H9 (cell line): ENCODE measurements around the gene OR52K1. TPM values are rescaled to one million over a fixed set of nuclear protein-coding genes. Genes with fewer than 3 reads are reported as not detected.

Source experiments
- DNase-seq: peaks from one replicate; pipeline ENCODE4 v3.0.0-alpha.2; 2017
- H2AFZ ChIP-seq: one replicate; pipeline ENCODE4 v1.6.1; 2013; ENCODE audit warnings: mild to moderate bottlenecking, low read length, control low read depth, moderate library complexity
- H2AK5ac ChIP-seq: 2 replicates; pipeline ENCODE4 v1.6.1; 2013; ENCODE audit warnings: low read length, control low read depth, mixed read lengths; ENCODE audit not compliant: insufficient read length
- H2BK120ac ChIP-seq: one replicate; pipeline ENCODE4 v1.6.1; 2013; ENCODE audit warnings: low read depth, mild to moderate bottlenecking, low read length, control low read depth, inconsistent platforms; ENCODE audit not compliant: poor library complexity, severe bottlenecking
- H2BK12ac ChIP-seq: 2 replicates; pipeline ENCODE4 v1.6.1; 2013; ENCODE audit warnings: low read length, control low read depth, mixed read lengths, low read depth; ENCODE audit not compliant: insufficient read length
- H2BK15ac ChIP-seq: 2 replicates; pipeline ENCODE4 v1.6.1; 2013; ENCODE audit warnings: low read depth, low read length, control low read depth
- H2BK20ac ChIP-seq: one replicate; pipeline ENCODE4 v1.6.1; 2013; ENCODE audit warnings: low read depth, mild to moderate bottlenecking, low read length, control low read depth, inconsistent platforms; ENCODE audit not compliant: poor library complexity, severe bottlenecking
- H2BK5ac ChIP-seq: 2 replicates; pipeline ENCODE4 v1.6.1; 2013; ENCODE audit warnings: low read length, control low read depth, mixed read lengths; ENCODE audit not compliant: insufficient read length
- H3K14ac ChIP-seq: 2 replicates; pipeline ENCODE4 v1.6.1; 2013; ENCODE audit warnings: low read length, control low read depth; ENCODE audit not compliant: insufficient read depth
- H3K18ac ChIP-seq: 2 replicates; pipeline ENCODE4 v1.6.1; 2013; ENCODE audit warnings: low read depth, mild to moderate bottlenecking, mixed read lengths, low read length, control low read depth; ENCODE audit not compliant: insufficient read length
- H3K23ac ChIP-seq: 2 replicates; pipeline ENCODE4 v1.6.1; 2013; ENCODE audit warnings: low read length, control low read depth, mixed read lengths, low read depth; ENCODE audit not compliant: insufficient read length
- H3K23me2 ChIP-seq: 2 replicates; pipeline ENCODE4 v1.6.1; 2013; ENCODE audit warnings: low read depth, mild to moderate bottlenecking, mixed read lengths, low read length, control low read depth; ENCODE audit not compliant: insufficient read length, poor library complexity, severe bottlenecking
- H3K27ac ChIP-seq: 2 replicates; pipeline ENCODE4 v1.5.1; 2013; ENCODE audit warnings: low read length, control low read depth, mixed read lengths, low read depth; ENCODE audit not compliant: insufficient read length
- H3K27me3 ChIP-seq: 2 replicates; pipeline ENCODE4 v1.6.1; 2013; ENCODE audit warnings: low read length, control low read depth, inconsistent platforms; ENCODE audit not compliant: insufficient read depth
- H3K4ac ChIP-seq: 2 replicates; pipeline ENCODE4 v1.6.1; 2013; ENCODE audit warnings: low read depth, mild to moderate bottlenecking, control low read depth, inconsistent platforms, low read length, moderate library complexity
- H3K4me1 ChIP-seq: 2 replicates; pipeline ENCODE4 v1.6.1; 2013; ENCODE audit warnings: low read length, control low read depth, inconsistent platforms; ENCODE audit not compliant: insufficient read depth
- H3K4me2 ChIP-seq: 2 replicates; pipeline ENCODE4 v1.6.1; 2013; ENCODE audit warnings: low read length, control low read depth, mixed read lengths; ENCODE audit not compliant: insufficient read length, insufficient read depth
- H3K56ac ChIP-seq: 2 replicates; pipeline ENCODE4 v1.6.1; 2013; ENCODE audit warnings: low read depth, mild to moderate bottlenecking, mixed read lengths, low read length, control low read depth; ENCODE audit not compliant: insufficient read length
- H3K79me1 ChIP-seq: 2 replicates; pipeline ENCODE4 v1.6.1; 2013; ENCODE audit warnings: low read depth, mild to moderate bottlenecking, moderate library complexity, low read length, control low read depth, inconsistent platforms; ENCODE audit not compliant: insufficient read depth, poor library complexity, severe bottlenecking
- H3K79me2 ChIP-seq: 2 replicates; pipeline ENCODE4 v1.6.1; 2013; ENCODE audit warnings: low read length, control low read depth, inconsistent platforms; ENCODE audit not compliant: insufficient read depth
- H3K9ac ChIP-seq: 2 replicates; pipeline ENCODE4 v1.6.1; 2013; ENCODE audit warnings: low read length, control low read depth, mixed read lengths; ENCODE audit not compliant: insufficient read length; ENCODE audit errors: extremely low read depth
- H3K9me3 ChIP-seq: one replicate; pipeline ENCODE4 v1.6.1; 2013; ENCODE audit warnings: low read depth, low read length, inconsistent platforms; ENCODE audit not compliant: control insufficient read depth
- H3T11ph ChIP-seq: one replicate; pipeline ENCODE4 v1.6.1; 2013; ENCODE audit warnings: mild to moderate bottlenecking, low read length, control low read depth, inconsistent platforms
- H4K20me1 ChIP-seq: one replicate; pipeline ENCODE4 v1.6.1; 2013; ENCODE audit not compliant: control insufficient read depth, insufficient read length, insufficient read depth
- H4K5ac ChIP-seq: 2 replicates; pipeline ENCODE4 v1.6.1; 2013; ENCODE audit warnings: low read depth, mild to moderate bottlenecking, mixed read lengths, low read length, control low read depth; ENCODE audit not compliant: insufficient read length
- H4K8ac ChIP-seq: replicated peaks from 2 replicates; pipeline ENCODE4 v1.6.1; 2013; ENCODE audit warnings: low read length, control low read depth, mixed read lengths, low read depth; ENCODE audit not compliant: insufficient read length
- H4K91ac ChIP-seq: 2 replicates; pipeline ENCODE4 v1.6.1; 2013; ENCODE audit warnings: low read depth, mild to moderate bottlenecking, moderate library complexity, mixed read lengths, low read length, control low read depth; ENCODE audit not compliant: insufficient read length
- H3K27ac Mint-ChIP-seq, 3 experiments: 2 replicates in 2 of 3; 3 replicates in 1 of 3; pipeline ENCODE4 v1.8.0; 2020 to 2021; ENCODE audit warnings: mixed read lengths in 3 of 3, mild to moderate bottlenecking in 1 of 3, moderate library complexity in 1 of 3
- H3K27me3 Mint-ChIP-seq: 2 replicates; pipeline ENCODE4 v1.8.0; 2021; ENCODE audit warnings: low read depth, mild to moderate bottlenecking, moderate library complexity, mixed read lengths
- H3K36me3 Mint-ChIP-seq, 3 experiments: 2 replicates in 2 of 3; 3 replicates in 1 of 3; pipeline ENCODE4 v1.8.0; 2020 to 2021; ENCODE audit warnings: low read depth in 3 of 3, mixed read lengths in 3 of 3; ENCODE audit not compliant: insufficient read depth in 1 of 3
- H3K4me1 Mint-ChIP-seq, 2 experiments: 2 replicates each; pipeline ENCODE4 v1.8.0; 2020; ENCODE audit warnings: mixed read lengths in 2 of 2
- H3K4me3 Mint-ChIP-seq, 2 experiments: 2 replicates in 1 of 2; 3 replicates in 1 of 2; pipeline ENCODE4 v1.8.0; 2020 to 2021; ENCODE audit warnings: mild to moderate bottlenecking in 2 of 2, mixed read lengths in 2 of 2, moderate library complexity in 1 of 2
- H3K9me3 Mint-ChIP-seq, 2 experiments: 2 replicates in 1 of 2; 3 replicates in 1 of 2; pipeline ENCODE4 v1.8.0; 2020; ENCODE audit warnings: mild to moderate bottlenecking in 2 of 2, mixed read lengths in 2 of 2, moderate library complexity in 1 of 2
- WGBS: extraction: QIAGEN DNeasy Blood & Tissue Kit; methylation state at CpG from one replicate; pipeline ENCODE4 v1.1.7; 2013; ENCODE audit warnings: missing lambda C conversion rate, low lambda C conversion rate, mixed read lengths; ENCODE audit not compliant: insufficient read length; ENCODE audit errors: extremely low coverage; 5-methylcytosine and 5-hydroxymethylcytosine counted together
- total RNA-seq: library from RNA; stranded (reverse); gene quantifications from 2 replicates; pipeline ENCODE4 v1.2.1, GENCODE V29; 2021
- TF ChIP-seq, protein P1 (sequence below): fragments of 200-600 bp; sonication (generic); conservative IDR thresholded peaks from 3 replicates; pipeline ENCODE4 v1.8.0; 2021; ENCODE audit warnings: antibody characterized with exemption, mild to moderate bottlenecking

The OR52K1 gene
- total RNA-seq, 1 experiment from 2014 or later, result not detected

DNA sequence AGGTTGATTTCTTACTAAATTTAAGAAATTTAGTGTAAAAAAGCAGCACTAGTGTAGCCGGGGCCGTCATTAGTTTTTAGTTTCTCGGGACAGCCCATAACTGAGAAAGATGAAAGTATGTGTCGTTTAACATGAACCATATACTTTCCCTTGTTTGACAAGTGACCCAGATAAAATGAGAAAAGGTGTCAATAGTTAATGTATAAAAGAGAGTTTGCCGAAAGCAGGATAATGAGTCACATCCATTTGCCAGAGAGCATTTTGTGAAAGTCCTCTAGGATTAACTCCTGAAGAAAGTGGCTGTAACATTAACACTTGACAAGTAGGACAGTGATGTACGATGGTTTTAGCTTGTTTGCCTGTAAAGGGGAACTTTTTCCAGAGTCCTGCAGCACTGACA, 13.5 kb downstream of the OR52K1 start:
- Histone ChIP-seq H3K9me3 (no peaks in the 10 kb centered on the region), H2BK15ac (no peak overlapping the region), H3K23ac (no peak overlapping the region), H3K9ac (no peak overlapping the region), H4K20me1 (no peaks in the 10 kb centered on the region), H2BK5ac (no peak overlapping the region), H2AFZ (no peak overlapping the region), H3K18ac (no peak overlapping the region), H4K8ac (no peak overlapping the region), H3K4me2 (no peak overlapping the region), H3K79me1 (no peaks in the 10 kb centered on the region), H3K4ac (no peak overlapping the region), H3K23me2 (no peaks in the 10 kb centered on the region), H2BK120ac (no peak overlapping the region), H2AK5ac (no peak overlapping the region), H3T11ph (no peak overlapping the region), H4K91ac (no peak overlapping the region), H3K4me1 (no peaks in the 10 kb centered on the region), H3K27me3 (no peaks in the 10 kb centered on the region), H3K56ac (no peak overlapping the region), H3K79me2 (no peaks in the 10 kb centered on the region), H2BK12ac (no peak overlapping the region), H3K27ac (no peak overlapping the region), H2BK20ac (no peak overlapping the region), H3K14ac (no peak overlapping the region), H4K5ac (no peak overlapping the region)
- peaks cover 2% of the 10 kb centered on the region; the same call in 1 of the 2 replicates for H3K27me3 Mint-ChIP-seq
- H3K4me3 Mint-ChIP-seq, result no peak overlapping the region
- TF ChIP-seq, protein P1, sequence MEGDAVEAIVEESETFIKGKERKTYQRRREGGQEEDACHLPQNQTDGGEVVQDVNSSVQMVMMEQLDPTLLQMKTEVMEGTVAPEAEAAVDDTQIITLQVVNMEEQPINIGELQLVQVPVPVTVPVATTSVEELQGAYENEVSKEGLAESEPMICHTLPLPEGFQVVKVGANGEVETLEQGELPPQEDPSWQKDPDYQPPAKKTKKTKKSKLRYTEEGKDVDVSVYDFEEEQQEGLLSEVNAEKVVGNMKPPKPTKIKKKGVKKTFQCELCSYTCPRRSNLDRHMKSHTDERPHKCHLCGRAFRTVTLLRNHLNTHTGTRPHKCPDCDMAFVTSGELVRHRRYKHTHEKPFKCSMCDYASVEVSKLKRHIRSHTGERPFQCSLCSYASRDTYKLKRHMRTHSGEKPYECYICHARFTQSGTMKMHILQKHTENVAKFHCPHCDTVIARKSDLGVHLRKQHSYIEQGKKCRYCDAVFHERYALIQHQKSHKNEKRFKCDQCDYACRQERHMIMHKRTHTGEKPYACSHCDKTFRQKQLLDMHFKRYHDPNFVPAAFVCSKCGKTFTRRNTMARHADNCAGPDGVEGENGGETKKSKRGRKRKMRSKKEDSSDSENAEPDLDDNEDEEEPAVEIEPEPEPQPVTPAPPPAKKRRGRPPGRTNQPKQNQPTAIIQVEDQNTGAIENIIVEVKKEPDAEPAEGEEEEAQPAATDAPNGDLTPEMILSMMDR, result no peak
- H3K36me3 Mint-ChIP-seq, result peaks cover 0 to 4% (median 0%) of the 10 kb centered on the region in 3 experiments; a peak in 2 of 7 replicates
- WGBS, result no CpG with 5 or more reads among the region's 6 CpGs
- no peak for DNase-seq
- no peak overlapping the region for H3K27ac Mint-ChIP-seq
- H3K9me3 Mint-ChIP-seq, result peaks cover 4 to 6% of the 10 kb centered on the region in 2 experiments; a peak in 3 of 5 replicates
- no peaks in the 10 kb centered on the region for H3K4me1 Mint-ChIP-seq
